Measurements from ENCODE around the gene DEPDC1B.

- TF ChIP-seq POLR2A (IDR thresholded peaks at IDR 0.05; ENCODE audit: low read length), result no peak
- TF ChIP-seq GATA1 (IDR thresholded peaks at IDR 0.05; ENCODE audit: low read depth, low read length), result no peak
These were observed 60.4 kb downstream of the DEPDC1B start for GRCh38 chr5:60639544-60639943.

All from erythroblast (primary cell).